ENCODE measurements around the gene SIRT7. TPM values are rescaled to one million over a fixed set of nuclear protein-coding genes. Genes with fewer than 3 reads are reported as not detected.
A peak's percentile ranks its signal among the peaks of the same experiment; 100 is the strongest.

Gene SIRT7
- total RNA-seq, 6 donors from 2014 or later = 35.7 to 87.0 (median 39.7) TPM

- TF ChIP-seq EP300 (IDR thresholded peaks at IDR 0.05) = no peak
- TF ChIP-seq, protein P1, sequence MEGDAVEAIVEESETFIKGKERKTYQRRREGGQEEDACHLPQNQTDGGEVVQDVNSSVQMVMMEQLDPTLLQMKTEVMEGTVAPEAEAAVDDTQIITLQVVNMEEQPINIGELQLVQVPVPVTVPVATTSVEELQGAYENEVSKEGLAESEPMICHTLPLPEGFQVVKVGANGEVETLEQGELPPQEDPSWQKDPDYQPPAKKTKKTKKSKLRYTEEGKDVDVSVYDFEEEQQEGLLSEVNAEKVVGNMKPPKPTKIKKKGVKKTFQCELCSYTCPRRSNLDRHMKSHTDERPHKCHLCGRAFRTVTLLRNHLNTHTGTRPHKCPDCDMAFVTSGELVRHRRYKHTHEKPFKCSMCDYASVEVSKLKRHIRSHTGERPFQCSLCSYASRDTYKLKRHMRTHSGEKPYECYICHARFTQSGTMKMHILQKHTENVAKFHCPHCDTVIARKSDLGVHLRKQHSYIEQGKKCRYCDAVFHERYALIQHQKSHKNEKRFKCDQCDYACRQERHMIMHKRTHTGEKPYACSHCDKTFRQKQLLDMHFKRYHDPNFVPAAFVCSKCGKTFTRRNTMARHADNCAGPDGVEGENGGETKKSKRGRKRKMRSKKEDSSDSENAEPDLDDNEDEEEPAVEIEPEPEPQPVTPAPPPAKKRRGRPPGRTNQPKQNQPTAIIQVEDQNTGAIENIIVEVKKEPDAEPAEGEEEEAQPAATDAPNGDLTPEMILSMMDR (IDR thresholded peaks at IDR 0.05) = no peak
- TF ChIP-seq POLR2AphosphoS5 (IDR thresholded peaks at IDR 0.05) = no peak
- TF ChIP-seq POLR2A (IDR thresholded peaks at IDR 0.05) = no peak
- ATAC-seq (ENCODE audit: low FRiP score in 2 of 2) = no peak
- Histone ChIP-seq H3K4me1 (peaks cover 12 to 22% (median 14%) of the 10 kb centered on the region in 4 donors), H3K27me3 (no peaks in the 10 kb centered on the region), H3K9me3 (no peaks in the 10 kb centered on the region), H3K27ac (no peak overlapping the region), H3K4me3 (peak overlapping the region in 3 of 4 donors; percentile 38 to 46 (median 42)), H3K36me3 (peaks cover 6 to 71% (median 54%) of the 10 kb centered on the region in 4 donors)
- DNase-seq = peak in 1 of 2 donors; percentile 36
- 84 to 87% methylated on average over 7 to 12 of the region's 21 CpGs for WGBS, 2 donors
These were observed 16.6 kb downstream of the SIRT7 start for GRCh38 chr17:81901167-81902022.

DNA sequence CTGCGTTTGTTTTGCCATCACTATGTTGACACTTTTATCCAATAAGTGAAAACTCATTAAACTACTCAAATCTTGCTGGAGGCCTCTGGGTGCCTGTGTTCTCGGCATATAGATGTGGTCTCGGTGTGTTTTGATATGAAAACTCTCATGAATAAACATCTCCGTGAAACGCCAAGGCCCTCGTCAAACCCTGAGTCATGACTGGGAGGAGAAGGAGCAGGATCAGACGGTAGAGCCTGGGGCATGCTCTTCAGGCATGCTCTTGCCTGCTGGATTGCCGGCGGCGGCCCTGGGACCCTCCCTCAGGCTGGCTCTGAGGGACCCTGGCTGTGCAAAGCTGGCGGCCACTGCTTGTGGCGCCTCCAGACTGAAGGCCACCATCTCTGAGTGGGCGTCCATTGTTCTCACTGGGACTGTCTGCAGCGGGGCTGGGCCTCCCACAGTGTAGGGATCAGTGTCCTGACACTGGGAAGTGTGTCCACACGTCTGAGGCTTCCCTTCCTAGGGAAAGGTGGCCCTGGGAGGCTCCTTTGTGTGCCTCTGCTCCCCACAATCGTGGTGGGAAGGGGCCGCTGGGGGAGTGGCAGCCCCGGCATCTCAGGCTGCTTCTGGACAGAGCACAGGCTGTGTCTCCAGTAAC, 17.7 kb downstream of the SIRT7 start:
- Histone ChIP-seq H3K27ac (no peak overlapping the region), H3K36me3 (peaks cover 6 to 72% (median 57%) of the 10 kb centered on the region in 4 donors), H3K4me3 (no peak overlapping the region), H3K27me3 (no peaks in the 10 kb centered on the region), H3K4me1 (peaks cover 12 to 22% (median 14%) of the 10 kb centered on the region in 4 donors), H3K9me3 (no peaks in the 10 kb centered on the region)
- ATAC-seq (ENCODE audit: low FRiP score in 2 of 2) (no peak), DNase-seq (peak in 1 of 2 donors; percentile 73)
- TF ChIP-seq, protein P1 (IDR thresholded peaks at IDR 0.05) = no peak
- TF ChIP-seq POLR2AphosphoS5 (IDR thresholded peaks at IDR 0.05) (no peak), EP300 (IDR thresholded peaks at IDR 0.05) (no peak), POLR2A (IDR thresholded peaks at IDR 0.05) (no peak)
- WGBS, 2 donors = 86 to 87% methylated on average over 10 to 18 of the region's 18 CpGs

DNA sequence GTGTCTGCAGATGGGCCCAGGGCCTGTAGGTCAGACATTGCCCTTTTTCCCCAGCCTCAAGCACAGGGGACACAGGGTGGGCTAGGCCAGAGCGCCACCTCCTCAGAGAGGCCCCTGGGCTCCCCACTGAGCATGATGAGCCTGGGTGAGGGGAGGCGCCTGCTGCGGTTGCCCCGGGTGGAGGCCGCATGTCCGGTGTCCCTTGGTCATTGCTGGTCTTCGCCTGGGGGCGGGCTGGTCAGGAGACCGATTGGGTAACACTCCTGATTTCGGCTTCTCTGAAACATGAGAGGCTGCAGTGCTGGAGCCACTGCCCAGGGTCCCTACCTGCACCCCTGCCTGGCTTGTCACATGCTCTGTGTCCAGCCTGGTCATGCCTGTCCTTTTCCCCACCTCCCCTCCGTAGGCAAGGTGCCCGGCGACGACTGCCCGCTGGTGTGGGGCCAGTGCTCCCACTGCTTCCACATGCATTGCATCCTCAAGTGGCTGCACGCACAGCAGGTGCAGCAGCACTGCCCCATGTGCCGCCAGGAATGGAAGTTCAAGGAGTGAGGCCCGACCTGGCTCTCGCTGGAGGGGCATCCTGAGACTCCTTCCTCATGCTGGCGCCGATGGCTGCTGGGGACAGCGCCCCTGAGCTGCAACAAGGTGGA, 18.3 kb downstream of the SIRT7 start:
- no peak for ATAC-seq (ENCODE audit: low FRiP score in 2 of 2)
- WGBS, 2 donors = 94 to 95% methylated on average over 22 of the region's 22 CpGs
- Histone ChIP-seq H3K4me3 (no peak overlapping the region), H3K36me3 (peaks cover 6 to 71% (median 58%) of the 10 kb centered on the region in 4 donors), H3K9me3 (no peaks in the 10 kb centered on the region), H3K27me3 (no peaks in the 10 kb centered on the region), H3K4me1 (peaks cover 12 to 22% (median 14%) of the 10 kb centered on the region in 4 donors), H3K27ac (no peak overlapping the region)
- DNase-seq = peak in 1 of 2 donors; percentile 69
- no peak for TF ChIP-seq POLR2A (IDR thresholded peaks at IDR 0.05)
- no peak for TF ChIP-seq EP300 (IDR thresholded peaks at IDR 0.05)

DNA sequence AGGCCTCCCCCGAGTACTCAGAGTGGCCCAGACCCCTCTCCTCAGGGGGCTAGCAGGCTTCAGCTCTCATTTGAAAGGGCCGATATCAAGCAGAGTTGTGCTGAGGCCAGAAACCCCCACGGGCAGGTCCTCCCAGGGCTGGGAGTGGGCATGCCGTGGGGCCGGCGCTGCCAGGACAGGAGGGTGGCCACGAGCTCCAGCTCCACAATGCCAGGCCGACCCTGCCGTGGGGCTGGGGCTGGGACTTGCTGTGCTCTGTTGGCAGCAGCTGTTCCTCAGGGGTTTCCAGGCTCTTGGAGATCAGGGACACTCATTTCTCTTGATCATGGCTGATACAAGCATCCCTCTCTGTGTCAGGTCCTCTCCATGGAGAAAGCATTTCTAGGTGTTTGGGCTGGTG, 19.1 kb downstream of the SIRT7 start:
- TF ChIP-seq POLR2AphosphoS5 (IDR thresholded peaks at IDR 0.05) (no peak), EP300 (IDR thresholded peaks at IDR 0.05) (no peak), POLR2A (IDR thresholded peaks at IDR 0.05) (no peak)
- TF ChIP-seq, protein P1 (IDR thresholded peaks at IDR 0.05) = no peak
- Histone ChIP-seq H3K36me3 (peaks cover 11 to 70% (median 56%) of the 10 kb centered on the region in 4 donors), H3K4me1 (peaks cover 12 to 22% (median 14%) of the 10 kb centered on the region in 4 donors), H3K4me3 (no peak overlapping the region), H3K9me3 (no peaks in the 10 kb centered on the region), H3K27me3 (no peaks in the 10 kb centered on the region), H3K27ac (no peak overlapping the region)
- DNase-seq (peak in 1 of 2 donors; percentile 75), ATAC-seq (ENCODE audit: low FRiP score in 2 of 2) (no peak)
- WGBS, 2 donors = 95% methylated on average over 9 of the region's 9 CpGs; no CpG with 5 or more reads in 1 of the 2 donors

Measured in upper lobe of left lung (tissue), 6 donors.